ENCODE measurements around the gene IFI27L2.

- TF ChIP-seq EZH2 (IDR thresholded peaks at IDR 0.05; ENCODE audit: borderline replicate concordance) (no peak), CTCF (IDR thresholded peaks at IDR 0.05; ENCODE audit: poor library complexity) (peak; percentile 93), EZH2phosphoT487 (IDR thresholded peaks at IDR 0.05; ENCODE audit: low read depth, severe bottlenecking, unreplicated experiment) (no peak)
These were observed 7.3 kb upstream of the IFI27L2 start for GRCh38 chr14:94136575-94137331.
